Kidney epithelial cell (primary cell): ENCODE data around the gene ANXA5. TPM values are rescaled to one million over a fixed set of nuclear protein-coding genes. Genes with fewer than 3 reads are reported as not detected.
A peak's percentile ranks its signal among the peaks of the same experiment; 100 is the strongest.

Experiments
- DNase-seq: peaks from one replicate; pipeline ENCODE4 v3.0.0-alpha.2; 2010; ENCODE audit warnings: low read depth
- H3K27me3 ChIP-seq: 2 replicates; pipeline ENCODE4 v1.6.0; 2011; ENCODE audit warnings: low read length; ENCODE audit not compliant: control insufficient read depth, insufficient read depth
- H3K36me3 ChIP-seq: 2 replicates; pipeline ENCODE4 v1.5.1; 2011; ENCODE audit warnings: low read length; ENCODE audit not compliant: control insufficient read depth, insufficient read depth
- H3K4me3 ChIP-seq: 2 replicates; pipeline ENCODE4 v1.5.1; 2011; ENCODE audit warnings: low read depth, mild to moderate bottlenecking, control low read depth, low read length
- total RNA-seq: library from RNA; depleted of rRNA; stranded (reverse); fragments of >200 nt; gene quantifications from 2 replicates; pipeline ENCODE4 v1.2.3, GENCODE V29; 2015
- TF ChIP-seq, protein P1 (sequence below): IDR thresholded peaks from 2 replicates; pipeline ENCODE4 v1.5.1; 2011; ENCODE audit warnings: mild to moderate bottlenecking, moderate library complexity, low read length, control low read depth, inconsistent platforms; ENCODE audit not compliant: insufficient read depth, poor library complexity, severe bottlenecking

Gene ANXA5
- total RNA-seq, 1 donor from 2014 or later, result 356 TPM

DNA sequence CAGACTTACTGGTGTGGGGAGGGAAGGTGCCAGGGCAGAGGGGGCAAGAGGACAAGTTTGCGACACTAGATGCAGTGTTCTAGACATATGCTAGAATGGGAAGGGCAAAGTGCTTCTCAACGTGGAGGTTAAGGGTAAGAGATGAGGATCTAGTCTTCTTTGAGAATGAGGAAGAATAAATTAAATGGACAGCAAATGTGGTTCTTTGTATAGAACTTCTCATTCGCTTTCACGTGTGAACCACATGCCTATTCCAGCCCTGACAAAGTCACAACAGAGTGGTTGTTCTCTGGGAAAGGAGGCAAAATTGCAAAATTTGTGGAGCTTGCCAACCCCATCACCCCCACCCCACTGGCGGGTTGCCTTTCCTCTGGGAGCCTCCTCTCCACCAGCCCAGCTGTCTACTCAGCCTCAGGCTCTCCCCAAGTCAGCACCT is 1.5 kb upstream of the ANXA5 start:
- Histone ChIP-seq H3K27me3 (no peaks in the 10 kb centered on the region), H3K36me3 (no peaks in the 10 kb centered on the region), H3K4me3 (no peak overlapping the region)
- TF ChIP-seq, protein P1, sequence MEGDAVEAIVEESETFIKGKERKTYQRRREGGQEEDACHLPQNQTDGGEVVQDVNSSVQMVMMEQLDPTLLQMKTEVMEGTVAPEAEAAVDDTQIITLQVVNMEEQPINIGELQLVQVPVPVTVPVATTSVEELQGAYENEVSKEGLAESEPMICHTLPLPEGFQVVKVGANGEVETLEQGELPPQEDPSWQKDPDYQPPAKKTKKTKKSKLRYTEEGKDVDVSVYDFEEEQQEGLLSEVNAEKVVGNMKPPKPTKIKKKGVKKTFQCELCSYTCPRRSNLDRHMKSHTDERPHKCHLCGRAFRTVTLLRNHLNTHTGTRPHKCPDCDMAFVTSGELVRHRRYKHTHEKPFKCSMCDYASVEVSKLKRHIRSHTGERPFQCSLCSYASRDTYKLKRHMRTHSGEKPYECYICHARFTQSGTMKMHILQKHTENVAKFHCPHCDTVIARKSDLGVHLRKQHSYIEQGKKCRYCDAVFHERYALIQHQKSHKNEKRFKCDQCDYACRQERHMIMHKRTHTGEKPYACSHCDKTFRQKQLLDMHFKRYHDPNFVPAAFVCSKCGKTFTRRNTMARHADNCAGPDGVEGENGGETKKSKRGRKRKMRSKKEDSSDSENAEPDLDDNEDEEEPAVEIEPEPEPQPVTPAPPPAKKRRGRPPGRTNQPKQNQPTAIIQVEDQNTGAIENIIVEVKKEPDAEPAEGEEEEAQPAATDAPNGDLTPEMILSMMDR, result no peak
- DNase-seq, result no peak

DNA sequence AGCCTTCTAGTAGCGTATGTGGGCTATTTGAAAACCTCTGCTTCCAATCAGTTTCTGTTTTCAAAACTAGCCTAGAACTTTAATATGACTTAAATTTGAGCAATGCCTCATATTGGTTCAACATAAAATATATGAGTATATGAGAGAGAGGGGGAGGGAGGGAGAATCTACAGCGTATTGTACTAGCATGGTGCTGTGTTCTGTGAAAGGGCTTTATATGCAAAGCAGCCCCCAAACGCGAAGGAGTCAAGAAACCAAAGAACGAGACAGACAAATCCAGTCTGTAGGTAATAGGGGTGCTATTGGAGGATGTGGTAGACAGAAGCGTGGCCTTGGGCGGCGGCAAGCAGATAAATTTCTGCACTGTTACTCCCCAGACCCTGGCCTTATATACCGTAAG is 784 bp upstream of the ANXA5 start:
- DNase-seq, result no peak
- Histone ChIP-seq H3K4me3 (peak overlapping the region; percentile 70), H3K27me3 (no peaks in the 10 kb centered on the region), H3K36me3 (no peaks in the 10 kb centered on the region)
- TF ChIP-seq, protein P1, result no peak

DNA sequence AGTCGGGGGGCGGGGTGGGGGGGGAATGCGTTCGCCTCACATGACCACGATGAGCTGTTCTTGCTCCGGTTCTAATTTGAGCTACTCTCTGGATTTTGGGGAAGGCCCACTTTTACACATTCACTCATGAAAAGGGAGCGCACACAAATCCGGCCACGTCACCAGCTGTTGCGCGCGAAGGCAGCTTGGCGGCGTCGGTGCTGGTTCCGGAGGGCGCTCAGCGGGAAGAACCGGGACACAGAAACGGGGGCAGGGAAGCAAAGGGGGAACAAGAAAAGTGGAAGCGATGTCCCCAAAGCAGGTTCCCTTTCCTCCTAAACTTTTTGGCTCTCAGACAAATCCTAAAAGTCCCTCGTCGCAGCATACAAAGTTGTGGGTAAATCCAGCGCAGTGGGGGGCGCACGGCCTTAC is 605 bp downstream of the ANXA5 start:
- TF ChIP-seq, protein P1, result peak; percentile 39
- no peak for DNase-seq
- H3K36me3 ChIP-seq, result no peaks in the 10 kb centered on the region
- H3K27me3 ChIP-seq, result no peaks in the 10 kb centered on the region
- H3K4me3 ChIP-seq, result peak overlapping the region; percentile 70

DNA sequence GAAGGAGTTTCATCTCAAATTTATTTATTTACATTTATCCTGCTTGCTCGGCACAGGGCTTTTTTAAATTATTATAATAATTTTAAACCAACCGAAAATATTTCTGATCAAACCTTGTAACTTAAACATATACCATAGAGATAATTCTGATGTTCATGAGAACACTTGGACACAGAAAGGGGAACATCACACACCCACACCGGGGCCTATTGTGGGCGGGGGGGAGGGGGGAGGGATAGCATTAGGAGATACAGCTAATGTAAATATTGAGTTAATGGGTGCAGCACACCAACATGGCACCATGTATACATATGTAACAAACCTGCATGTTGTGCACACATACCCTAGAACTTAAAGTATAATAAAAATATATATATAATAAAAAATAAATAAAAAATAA is 2.9 kb downstream of the ANXA5 start:
- TF ChIP-seq, protein P1, result no peak
- H3K36me3 ChIP-seq, result no peaks in the 10 kb centered on the region
- H3K27me3 ChIP-seq, result no peaks in the 10 kb centered on the region
- H3K4me3 ChIP-seq, result no peak overlapping the region
- no peak for DNase-seq

DNA sequence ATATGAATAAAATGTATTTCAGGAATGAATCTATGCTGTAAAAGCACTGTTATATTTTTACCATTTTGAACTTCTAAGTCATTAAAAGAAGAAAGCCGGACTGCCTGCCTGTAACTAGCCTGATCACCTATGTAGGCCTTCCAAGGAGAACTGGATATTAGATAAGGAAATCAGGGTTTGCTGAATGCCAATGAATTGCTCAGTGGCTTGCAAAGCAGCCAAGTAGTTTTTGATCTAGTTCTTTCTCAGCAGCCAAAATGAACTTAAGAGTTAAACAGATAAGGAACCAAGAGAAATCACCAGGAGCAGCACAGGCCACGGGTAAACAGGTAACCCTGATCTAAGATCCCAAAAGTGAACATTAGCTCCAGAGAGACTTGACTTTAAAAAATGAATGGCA is 3.3 kb downstream of the ANXA5 start:
- TF ChIP-seq, protein P1, result no peak
- Histone ChIP-seq H3K27me3 (no peaks in the 10 kb centered on the region), H3K36me3 (no peaks in the 10 kb centered on the region), H3K4me3 (no peak overlapping the region)
- DNase-seq, result no peak

DNA sequence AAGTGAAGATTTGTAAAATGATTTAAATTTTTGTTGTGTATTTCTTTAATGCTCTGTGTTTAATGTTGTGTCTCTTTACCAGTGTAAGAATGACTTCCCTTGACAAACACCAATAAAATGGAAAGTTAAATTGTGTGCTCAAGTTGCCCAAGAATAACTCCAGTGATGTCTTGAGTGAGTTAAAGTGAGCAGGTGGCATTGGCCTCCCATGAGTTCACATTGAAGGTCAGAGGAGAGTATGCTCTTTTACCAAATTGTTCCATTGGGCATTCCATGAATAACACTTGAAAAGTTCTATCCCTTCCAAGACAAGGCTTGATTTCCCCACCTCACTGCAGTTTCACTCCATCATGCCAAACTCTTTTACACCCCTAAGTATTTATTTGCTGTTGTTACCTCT is 4.5 kb downstream of the ANXA5 start:
- no peaks in the 10 kb centered on the region for H3K27me3 ChIP-seq
- no peak for DNase-seq
- TF ChIP-seq, protein P1, result no peak
- no peaks in the 10 kb centered on the region for H3K36me3 ChIP-seq
- H3K4me3 ChIP-seq, result no peak overlapping the region
